Left colon (tissue), 2 donors: ENCODE results near the gene TRIM9. TPM values are rescaled to one million over a fixed set of nuclear protein-coding genes. Genes with fewer than 3 reads are reported as not detected.
A peak's percentile ranks its signal among the peaks of the same experiment; 100 is the strongest.

Source experiments
- ATAC-seq: fragments of 200-7000 bp; cut with Tn5 transposase; one replicate; pipeline ENCODE4 v1.9.1; 2020; ENCODE audit warnings: mild to moderate bottlenecking, moderate library complexity
- DNase-seq, 2 donors: peaks; one replicate each; pipeline ENCODE4 v3.0.0-alpha.2; 2020
- intact Hi-C, 2 donors: fragments of 100-400 bp; cut with DNase I in 1 of 2; cut with micrococcal nuclease in 1 of 2; formaldehyde crosslinking; loops; one replicate each; pipeline versions ENCODE4 v1.11.2 to v1.14.0; 2022; cut with DNase I, micrococcal nuclease
- long read RNA-seq: library from polyadenylated mRNA; unstranded; transcript quantifications from one replicate; pipeline ENCODE4 v2.0.0, GENCODE V29; 2021
- total RNA-seq, 2 donors: library from RNA; stranded (reverse); fragmentation: NEBNext Ultra II Directional; extraction: Animal tissue kit (Norgen Biotek cat#: 25700); gene quantifications; one replicate each; pipeline ENCODE4 v1.2.1, GENCODE V29; 2021
- donor health status: DM: no; HTN: no; CAD: no.
- donor health status: DM: yes; HTN: yes; CAD: no.

The TRIM9 gene
- 1 to 10 TPM; 3.8 to 6.2 TPM for total RNA-seq
- long read RNA-seq, full-length matches to known transcripts: 5 of 9 reads
- long read RNA-seq, partial matches to known transcripts: 3 of 9 reads
- long read RNA-seq, other reads (novel, unspliced or antisense): 1 of 9 reads

DNA sequence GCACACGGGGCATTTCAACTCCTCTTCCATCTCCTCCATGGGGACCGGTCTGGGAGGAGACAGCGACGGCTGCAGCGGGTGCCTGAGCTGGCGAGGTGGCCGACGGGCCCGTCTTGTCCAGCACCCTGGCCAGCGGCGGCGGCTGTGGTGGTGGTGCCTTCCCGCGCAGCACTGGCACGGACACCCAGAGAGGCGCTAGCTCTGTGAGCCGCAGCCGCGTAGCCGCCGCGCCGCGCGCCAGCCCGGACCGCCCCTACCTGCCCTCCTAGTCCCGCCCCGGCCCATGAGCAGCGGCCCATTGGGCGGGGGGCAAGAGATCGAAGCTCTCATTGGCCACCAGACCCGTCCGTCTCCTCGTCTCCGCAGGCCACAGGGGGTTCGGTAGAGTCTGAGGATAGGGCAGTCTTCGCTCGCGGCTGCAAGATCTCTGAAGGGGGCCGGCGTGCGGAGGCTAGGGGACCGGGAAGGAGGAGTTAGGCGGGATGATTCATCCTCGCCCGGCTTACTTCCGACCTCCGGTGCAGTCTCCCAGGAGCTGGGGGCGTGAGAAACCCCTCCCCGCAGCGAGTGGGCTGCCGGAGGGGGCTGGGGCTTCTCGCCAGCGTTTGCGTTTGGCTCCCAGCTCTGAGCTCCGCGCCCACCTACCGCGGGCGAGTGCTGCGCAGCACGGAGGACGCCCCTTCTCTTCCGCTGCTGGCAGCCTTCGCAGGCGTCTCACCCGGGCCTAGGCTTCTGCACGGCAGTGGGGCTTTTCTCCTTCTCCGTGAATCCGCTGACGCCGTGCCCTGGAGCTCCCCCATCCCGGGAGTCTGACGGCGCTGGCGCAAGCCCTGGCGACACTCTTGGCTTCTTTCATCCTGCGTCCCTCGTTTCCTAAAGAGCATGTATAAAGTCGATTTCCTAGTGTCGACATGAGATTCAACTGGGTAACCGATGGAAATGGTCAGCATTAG is at the start of gene TRIM9:
Gene TRIM9 (minus strand): TSS at position 205 of the 953 bp plus-strand sequence. CDS start 166 bp downstream, at position 39.
- intact Hi-C loops: no loop called here
- ATAC-seq: peak; percentile 96
- peak; percentile 95 to 97 for DNase-seq

DNA sequence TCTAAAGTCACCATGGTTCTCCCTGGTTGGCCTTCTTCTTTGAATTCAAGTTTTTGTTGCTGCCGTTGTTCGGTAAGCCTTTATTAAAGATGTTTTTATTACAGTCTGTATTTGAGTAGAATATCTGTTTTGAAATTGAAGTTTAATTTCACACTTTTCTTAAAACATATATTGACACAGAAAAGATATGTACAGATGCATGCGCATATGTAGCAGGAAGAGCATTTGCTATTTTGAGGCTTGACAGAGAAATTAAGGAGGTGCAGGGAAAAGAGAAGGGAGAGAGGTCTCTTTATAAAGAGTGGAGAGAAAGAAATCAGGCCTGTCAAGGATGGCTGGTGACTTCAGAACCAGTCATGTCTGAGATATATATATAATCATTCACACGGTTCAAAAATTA is 46.0 kb upstream of the TRIM9 start:
- intact Hi-C loops: no loop called here
- DNase-seq (no peak), ATAC-seq (no peak)

DNA sequence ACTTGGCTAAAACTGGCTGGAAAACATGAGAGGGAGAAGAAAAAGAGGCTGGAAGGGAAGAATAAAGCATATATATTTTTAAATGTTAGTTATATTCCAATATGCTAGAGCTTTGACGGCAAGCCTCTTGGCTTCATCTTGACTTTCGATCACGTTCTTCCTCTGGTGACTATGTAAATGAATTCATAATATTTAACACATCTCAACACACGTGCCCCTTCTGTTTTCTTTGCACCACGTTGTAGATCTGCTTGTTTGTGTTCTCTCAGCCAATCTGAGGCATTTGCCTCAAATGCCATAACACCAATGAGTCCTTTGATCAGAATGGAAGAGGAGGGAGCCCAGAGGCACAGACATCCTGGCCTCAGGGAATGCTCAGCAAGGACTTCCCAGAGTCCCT is 45.4 kb upstream of the TRIM9 start:
- DNase-seq: no peak
- no peak for ATAC-seq
- intact Hi-C loops: no loop called here

DNA sequence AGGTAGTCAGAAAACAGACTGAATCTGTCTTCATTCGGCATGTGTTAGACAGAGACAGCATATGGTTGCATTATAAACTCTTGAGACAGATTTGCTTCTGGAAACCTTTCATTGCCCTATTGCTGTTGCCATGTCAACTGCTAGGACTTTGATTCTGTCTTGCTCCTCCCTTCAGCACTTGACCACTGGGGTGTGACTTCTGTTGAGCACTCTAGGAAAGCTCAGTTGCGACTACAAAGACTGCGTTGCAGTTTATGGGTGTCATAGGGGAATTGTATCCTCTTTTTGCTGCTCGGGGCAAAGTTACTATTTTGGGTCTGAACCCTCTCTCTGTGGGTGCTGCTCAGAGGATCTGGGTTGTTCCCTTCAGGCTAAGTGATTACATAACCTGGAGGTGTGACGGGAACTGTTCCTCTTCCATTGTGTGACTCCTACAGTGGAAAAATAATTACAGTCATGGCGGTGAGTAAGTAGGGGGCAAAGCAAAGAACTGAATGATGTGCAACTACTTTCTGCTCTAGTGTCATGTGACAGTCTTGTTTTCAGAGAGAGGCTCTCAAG is 44.3 kb upstream of the TRIM9 start:
- ATAC-seq: peak; percentile 98
- intact Hi-C loops: no loop called here
- DNase-seq: peak; percentile 35 to 46

DNA sequence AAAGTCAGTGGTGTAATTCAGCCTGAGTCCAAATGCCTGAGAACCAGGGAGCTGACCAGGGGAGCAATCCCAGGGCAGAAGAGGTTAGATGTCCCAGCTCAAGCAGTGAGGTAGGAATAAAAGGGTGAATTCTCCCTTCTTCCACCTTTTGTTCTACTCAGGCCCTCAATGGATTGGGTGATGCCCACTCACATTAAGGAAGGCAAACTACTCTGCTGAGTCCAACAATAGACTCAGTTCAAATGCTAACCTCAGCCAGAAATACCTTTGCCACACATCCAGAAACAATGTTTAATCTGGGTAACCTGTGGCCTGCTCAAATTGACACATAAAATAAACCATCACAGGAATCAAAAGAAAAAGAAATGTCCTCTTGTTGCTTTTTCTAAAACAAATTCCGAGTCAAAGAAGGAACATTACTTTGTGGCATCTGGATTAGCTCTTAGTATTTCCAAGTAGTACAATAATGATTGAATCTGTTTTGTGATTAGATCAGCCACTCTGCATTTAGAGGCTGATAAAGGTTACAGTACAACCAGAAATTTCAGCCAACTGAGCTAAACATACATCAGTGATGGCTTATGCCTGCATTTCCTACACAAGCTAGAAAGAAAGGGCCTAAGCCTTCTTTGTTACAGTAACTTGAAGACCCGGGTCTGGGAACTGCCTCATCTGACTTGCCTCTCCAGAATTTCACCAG is 43.6 kb upstream of the TRIM9 start:
- intact Hi-C loops: no loop called here
- ATAC-seq (peak; percentile 32), DNase-seq (no peak)

DNA sequence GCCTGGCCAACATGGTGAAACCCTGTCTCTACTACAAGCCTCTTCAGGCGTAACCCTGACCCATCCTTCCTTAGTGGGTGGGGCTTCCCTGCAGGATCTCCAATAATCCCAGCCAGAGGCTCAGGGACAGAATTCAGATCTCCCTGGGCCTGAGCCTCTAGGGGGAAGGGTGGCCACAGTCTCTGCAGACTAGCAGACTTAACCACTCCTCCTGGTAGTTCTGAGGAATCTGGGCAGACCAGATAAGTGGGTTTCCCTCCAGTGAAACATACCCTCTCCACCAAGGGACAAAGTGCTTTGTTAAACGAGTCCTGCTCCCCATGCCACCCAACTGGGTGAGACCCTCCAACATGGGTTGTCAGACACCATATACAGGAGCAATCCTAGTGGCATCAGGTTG is 36.6 kb upstream of the TRIM9 start:
- ATAC-seq (no peak), DNase-seq (no peak)
- intact Hi-C loops: no loop called here

DNA sequence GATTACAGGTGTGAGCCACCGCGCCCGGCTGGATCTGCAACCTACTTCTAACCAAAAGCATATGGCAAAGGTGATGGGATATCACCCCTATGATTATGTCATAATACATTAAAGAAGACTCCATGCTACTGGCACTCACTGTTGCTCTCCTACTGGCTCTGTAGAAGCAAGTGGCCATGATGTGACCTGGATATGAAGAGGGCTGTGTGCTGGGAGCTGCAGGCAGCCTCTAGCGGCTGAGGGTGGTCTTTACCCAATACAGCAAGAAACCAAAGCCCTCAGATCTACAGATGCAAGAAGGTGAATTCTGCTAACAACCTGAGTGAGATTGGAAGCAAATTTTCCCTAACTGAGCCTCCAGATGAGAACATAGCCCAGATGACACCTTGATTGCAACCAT is 34.2 kb upstream of the TRIM9 start:
- intact Hi-C loops: no loop called here
- DNase-seq (no peak), ATAC-seq (no peak)

DNA sequence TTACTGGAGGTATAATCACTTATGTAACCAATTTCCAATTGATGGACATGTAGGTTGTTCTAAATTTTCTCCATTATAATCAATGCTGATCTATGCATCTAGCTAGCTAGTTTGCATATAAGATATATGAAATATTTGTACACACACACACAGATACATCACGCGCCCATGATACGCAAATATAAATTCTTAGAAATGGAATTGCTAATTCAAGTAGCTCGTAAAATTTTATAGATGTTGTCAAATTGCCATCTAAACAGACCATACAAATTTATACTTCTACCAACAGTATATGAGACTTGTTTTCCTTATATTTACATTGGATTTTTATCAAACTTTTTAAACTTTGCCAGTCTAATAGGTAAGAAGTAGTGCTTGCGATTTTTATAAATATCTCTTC is 29.1 kb upstream of the TRIM9 start:
- intact Hi-C loops: no loop called here
- ATAC-seq (no peak), DNase-seq (no peak)

DNA sequence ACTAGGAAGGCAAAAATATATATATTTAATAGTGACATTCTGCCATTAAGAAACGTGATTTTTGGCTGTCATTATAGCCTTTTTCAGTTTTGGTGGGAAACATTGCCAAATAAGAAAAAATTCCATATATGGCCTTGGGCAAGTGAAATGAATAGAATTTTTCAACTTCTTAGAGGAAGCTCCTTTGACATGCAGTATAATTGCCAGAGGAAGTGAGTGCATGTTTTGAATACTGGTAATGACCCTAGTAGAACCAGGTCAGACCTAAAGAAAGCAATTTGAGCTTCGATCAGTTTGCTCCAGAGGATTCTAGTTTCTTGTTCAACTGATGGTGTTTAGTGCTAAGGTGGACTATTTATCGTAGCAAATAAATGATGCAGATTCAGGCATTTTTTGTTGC is 26.2 kb upstream of the TRIM9 start:
- ATAC-seq (no peak), DNase-seq (no peak)
- intact Hi-C loops: no loop called here

DNA sequence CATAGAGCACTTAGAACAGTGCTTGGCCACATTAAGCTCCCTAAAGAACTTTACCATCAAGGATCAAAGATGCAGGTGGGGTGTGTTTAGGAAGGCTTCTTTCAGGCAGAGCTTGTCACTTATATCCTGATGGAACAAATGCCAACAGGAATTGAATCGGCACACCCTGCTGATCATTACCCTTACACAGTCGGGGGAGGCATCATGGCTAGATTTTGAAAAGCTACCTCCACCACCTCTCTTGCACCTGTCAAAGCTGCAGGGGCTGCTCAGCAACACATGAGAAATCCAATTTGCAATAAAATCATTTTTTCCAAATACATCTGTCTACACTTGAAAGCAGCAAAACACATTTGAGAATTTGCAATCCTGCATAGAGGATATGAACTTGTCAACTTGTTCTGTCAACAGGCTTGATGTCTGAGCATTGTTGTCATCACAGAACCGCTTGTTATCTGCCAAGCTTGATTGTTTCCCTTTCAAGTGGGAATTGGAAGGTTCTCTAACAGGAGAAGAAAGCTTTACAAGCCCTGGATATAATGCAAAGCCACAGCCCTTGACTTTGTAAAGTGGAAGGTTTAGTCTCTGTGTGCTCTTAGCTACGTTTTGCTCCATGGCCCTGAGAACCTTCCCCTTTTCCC is 24.6 kb upstream of the TRIM9 start:
- intact Hi-C loops: no loop called here
- ATAC-seq (no peak), DNase-seq (no peak)

DNA sequence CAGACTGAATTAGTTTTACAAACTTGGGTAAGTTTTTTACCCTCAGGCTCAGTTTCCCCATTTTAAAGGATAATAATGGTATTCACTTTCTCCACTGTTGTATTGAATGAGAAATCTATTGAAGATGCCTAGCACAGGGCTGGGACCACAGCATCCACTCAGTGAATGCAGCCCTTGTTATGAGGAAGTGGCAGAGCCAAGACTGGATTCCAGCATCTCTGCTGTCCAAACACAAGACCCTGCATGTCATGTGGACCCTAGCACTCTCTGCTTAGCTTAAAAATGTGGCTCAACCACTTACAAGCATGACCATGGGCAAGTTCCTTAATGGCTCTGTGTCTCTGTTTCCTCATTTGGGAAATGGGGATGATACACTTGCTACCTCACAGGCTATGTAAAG is 24.1 kb upstream of the TRIM9 start:
- ATAC-seq (no peak), DNase-seq (no peak)
- intact Hi-C loops: no loop called here

DNA sequence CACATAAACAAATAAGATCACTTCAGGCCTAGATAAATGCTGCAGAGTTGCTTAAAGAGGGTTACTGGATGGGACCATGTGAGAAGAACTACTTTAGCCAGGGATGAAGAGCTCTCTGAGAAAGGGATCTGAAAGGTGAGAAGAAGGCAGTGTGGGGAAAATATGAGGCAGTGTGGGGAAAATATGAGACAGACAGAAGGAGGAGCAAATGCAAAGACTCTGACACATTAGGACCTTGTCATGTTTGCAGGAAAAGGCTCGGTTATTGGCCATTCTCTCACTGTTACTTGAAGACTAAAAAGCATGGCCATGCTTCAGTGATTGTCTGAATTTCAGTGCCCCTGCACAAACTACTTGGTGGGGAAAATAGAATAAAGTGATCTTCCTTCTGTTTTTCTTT is 22.7 kb upstream of the TRIM9 start:
- ATAC-seq (no peak), DNase-seq (no peak)
- intact Hi-C loops: no loop called here

DNA sequence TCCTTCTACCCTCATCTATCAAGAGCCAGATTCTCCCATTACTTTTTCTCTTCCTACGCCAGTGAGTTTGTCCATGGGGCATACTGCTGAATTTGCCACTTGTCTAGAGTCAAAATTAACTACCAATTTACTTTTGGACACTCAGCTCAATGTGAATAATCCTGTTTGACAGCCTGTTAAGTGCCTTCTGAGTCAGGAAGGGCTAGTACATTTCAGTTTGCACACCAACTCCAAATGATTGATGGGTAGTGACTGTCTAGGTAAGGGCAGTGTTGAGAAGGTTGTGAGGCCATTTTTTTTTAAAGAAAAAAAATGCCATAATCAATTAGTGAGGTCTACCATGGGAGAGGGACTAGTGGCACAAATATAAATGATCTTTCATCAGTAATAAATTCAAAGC is 21.8 kb upstream of the TRIM9 start:
- intact Hi-C loops: no loop called here
- ATAC-seq: no peak

DNA sequence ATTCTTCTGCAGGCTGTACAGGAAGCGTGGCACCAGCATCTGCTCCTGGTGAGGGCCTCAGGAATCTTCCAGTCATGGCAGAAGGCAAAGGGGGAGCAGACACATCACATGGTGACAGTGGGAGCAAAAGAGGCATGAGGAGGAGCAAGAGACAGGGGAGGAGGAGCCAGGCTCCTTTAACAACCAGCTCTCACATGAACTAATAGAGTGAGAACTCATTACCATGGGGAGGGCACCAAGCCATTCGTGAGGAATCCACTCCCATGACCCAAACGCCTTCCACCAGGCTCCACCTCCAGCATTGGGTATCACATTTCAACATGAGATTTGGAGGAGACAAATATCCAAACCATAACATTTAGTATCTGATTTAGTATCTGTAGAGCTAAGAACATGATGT is 14.7 kb upstream of the TRIM9 start:
- DNase-seq: no peak
- no peak for ATAC-seq
- intact Hi-C loops: no loop called here

More for the DNA sequence above, 21.8 kb upstream of the TRIM9 start:
- DNase-seq: no peak

DNA sequence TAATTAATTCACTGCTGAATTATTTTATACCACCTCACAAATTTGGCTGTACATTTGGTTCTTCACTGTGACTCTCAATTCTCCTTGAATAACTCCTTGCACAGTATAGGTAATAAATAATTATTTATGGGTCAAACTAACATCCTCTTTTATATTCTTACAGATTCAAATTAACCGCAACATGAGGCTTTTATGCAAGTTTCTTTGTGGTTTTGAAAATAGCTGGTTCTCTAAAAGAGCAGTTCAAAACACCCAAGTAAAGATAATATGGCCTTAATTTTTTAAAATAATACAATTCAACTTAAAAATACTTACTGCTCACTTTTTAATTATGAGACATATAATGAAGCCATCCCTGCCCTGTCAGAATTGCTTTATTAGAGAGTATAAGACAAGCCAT is 12.9 kb upstream of the TRIM9 start:
- intact Hi-C loops: no loop called here
- no peak for ATAC-seq
- no peak for DNase-seq

DNA sequence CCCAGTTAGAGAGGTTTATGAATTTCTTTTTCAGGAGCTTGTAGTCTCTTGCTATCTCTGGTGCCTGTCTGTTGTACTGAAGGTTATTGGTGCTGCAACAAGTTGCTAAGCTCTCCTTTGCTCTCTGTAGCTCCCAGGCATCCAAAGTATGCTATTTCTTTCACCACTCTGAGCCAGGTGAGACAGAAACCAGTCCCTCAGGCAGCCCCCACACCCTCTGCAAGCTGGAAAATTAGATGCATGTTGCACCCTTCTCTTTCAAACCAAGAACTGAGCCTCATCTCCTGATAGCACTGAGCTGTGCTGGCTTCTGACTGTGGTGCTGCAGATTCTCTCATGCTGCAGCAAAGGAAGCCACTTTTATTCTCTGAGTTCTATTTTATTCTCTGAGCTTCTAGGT is 9.6 kb upstream of the TRIM9 start:
- DNase-seq (no peak), ATAC-seq (no peak)
- intact Hi-C loops: no loop called here

DNA sequence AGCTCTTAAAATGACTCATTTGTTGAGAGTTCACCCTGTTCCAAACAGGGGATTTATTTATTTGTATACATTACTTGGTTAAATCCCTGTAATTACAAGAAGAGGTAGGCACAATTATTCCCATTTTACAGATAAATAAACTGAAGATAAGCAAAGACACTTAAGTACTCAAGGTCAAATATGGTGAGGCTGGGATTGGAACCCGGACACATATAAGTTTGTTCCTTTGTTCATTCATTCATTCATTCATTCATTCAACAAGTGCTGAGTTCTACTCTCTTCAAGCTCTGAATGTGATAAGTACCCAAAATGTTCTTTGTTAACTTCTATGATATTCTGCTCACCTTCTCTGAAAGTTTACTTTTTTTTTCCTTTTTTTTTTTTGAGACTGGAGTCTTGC is 2.4 kb upstream of the TRIM9 start:
- DNase-seq (no peak), ATAC-seq (no peak)
- intact Hi-C loops: no loop called here

DNA sequence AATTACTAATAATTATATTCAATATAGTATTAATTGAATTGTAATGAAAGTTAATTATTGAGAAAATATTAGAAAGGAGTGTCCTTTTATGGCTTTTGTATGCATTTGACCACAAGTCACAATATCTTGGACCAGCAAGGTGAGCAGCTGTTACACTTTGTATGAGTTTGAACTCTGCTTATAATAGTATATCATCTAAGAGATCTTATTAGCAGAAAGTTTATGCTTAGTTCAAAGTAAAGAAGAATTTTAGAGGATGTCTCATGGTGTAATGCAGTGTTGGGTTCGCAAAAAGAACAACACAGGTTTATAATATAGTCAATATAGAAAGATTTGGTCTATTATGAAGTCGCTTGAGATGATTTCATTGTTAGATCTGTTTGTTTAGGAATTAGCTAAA is 2.0 kb upstream of the TRIM9 start:
- intact Hi-C loops: no loop called here
- no peak for DNase-seq
- ATAC-seq: no peak
